HEK293 (cell line): ENCODE measurements around the gene ZNF768.

ENCODE experiments used
- CTCF ChIA-PET: fragments of 350-600 bp; formaldehyde crosslinking; extraction: SDS; loops from one replicate; lab custom pipeline; 2021; ENCODE audit warnings: antibody characterized with exemption; lab: Yijun Ruan, JAX
- POLR2A ChIA-PET: fragments of 300-600 bp; formaldehyde crosslinking; extraction: SDS; loops from one replicate; lab custom pipeline; 2020; ENCODE audit warnings: antibody characterized with exemption, inconsistent platforms; lab: Yijun Ruan, JAX
- H3K27ac ChIP-seq: fragments of 200-500 bp; sonication (Bioruptor generic); 2 replicates; pipeline ENCODE4 v1.5.1; 2014; ENCODE audit warnings: low read depth, low read length, control low read depth, inconsistent platforms; ENCODE audit errors: extremely low read depth
- H3K36me3 ChIP-seq, 2 experiments: fragments of 200-500 bp in 1 of 2; sonication (Bioruptor generic) in 1 of 2; 1 replicate in 1 of 2; 2 replicates in 1 of 2; pipeline ENCODE4 v1.5.1; 2014 to 2017; ENCODE audit warnings: inconsistent platforms in 2 of 2, low read length in 2 of 2; ENCODE audit not compliant: control insufficient read depth in 2 of 2, insufficient read depth in 1 of 2
- H3K4me1 ChIP-seq: fragments of 200-500 bp; sonication (Bioruptor generic); 2 replicates; pipeline ENCODE4 v1.5.1; 2014; ENCODE audit warnings: mild to moderate bottlenecking, low read length, inconsistent platforms; ENCODE audit not compliant: control insufficient read depth, insufficient read depth
- H3K4me3 ChIP-seq: 2 replicates; pipeline ENCODE4 v1.5.1; 2011; ENCODE audit warnings: low read depth, mild to moderate bottlenecking, control low read depth, low read length, moderate library complexity
- H3K9me3 ChIP-seq: fragments of 200-500 bp; sonication (Bioruptor generic); 2 replicates; pipeline ENCODE4 v1.5.1; 2014; ENCODE audit warnings: low read depth, low read length, inconsistent platforms; ENCODE audit not compliant: control insufficient read depth, insufficient read depth
- AEBP2 ChIP-seq: fragments of 450-650 bp; formaldehyde crosslinking; IDR thresholded peaks from 2 replicates; pipeline ENCODE4 v1.5.1; 2016; ENCODE audit warnings: missing biosample characterization, missing genetic modification characterization, borderline replicate concordance
- EGR2 ChIP-seq: fragments of 450-650 bp; formaldehyde crosslinking; IDR thresholded peaks from 2 replicates; pipeline ENCODE4 v1.5.1; 2016; ENCODE audit warnings: low read depth, missing biosample characterization, missing genetic modification characterization
- FEZF1 ChIP-seq: fragments of 450-650 bp; formaldehyde crosslinking; IDR thresholded peaks from 2 replicates; pipeline ENCODE4 v1.5.1; 2016; ENCODE audit warnings: missing biosample characterization, missing genetic modification characterization
- IKZF3 ChIP-seq: fragments of 450-650 bp; IDR thresholded peaks from 2 replicates; pipeline ENCODE4 v1.5.0; 2018; ENCODE audit warnings: missing biosample characterization, mild to moderate bottlenecking, missing genetic modification characterization, moderate library complexity
- KLF10 ChIP-seq: fragments of 450-650 bp; IDR thresholded peaks from 2 replicates; pipeline ENCODE4 v1.5.1; 2018; ENCODE audit warnings: missing biosample characterization, mild to moderate bottlenecking, missing genetic modification characterization
- OVOL3 ChIP-seq: fragments of 450-650 bp; formaldehyde crosslinking; IDR thresholded peaks from 2 replicates; pipeline ENCODE4 v1.5.1; 2016; ENCODE audit warnings: missing biosample characterization, missing genetic modification characterization
- SCRT2 ChIP-seq: fragments of 450-650 bp; formaldehyde crosslinking; IDR thresholded peaks from 2 replicates; pipeline ENCODE4 v1.5.1; 2016; ENCODE audit warnings: missing biosample characterization, missing genetic modification characterization
- YY1 ChIP-seq: fragments of 450-650 bp; formaldehyde crosslinking; IDR thresholded peaks from 2 replicates; pipeline ENCODE4 v1.5.1; 2018; ENCODE audit warnings: missing biosample characterization, missing genetic modification characterization
- ZBTB17 ChIP-seq: fragments of 450-650 bp; formaldehyde crosslinking; IDR thresholded peaks from 2 replicates; pipeline ENCODE4 v1.5.1; 2016; ENCODE audit warnings: missing biosample characterization, missing genetic modification characterization
- ZBTB26 ChIP-seq: fragments of 450-650 bp; formaldehyde crosslinking; optimal IDR thresholded peaks from 2 replicates; pipeline ENCODE3; 2016; ENCODE audit warnings: missing biosample characterization, mild to moderate bottlenecking, missing genetic modification characterization
- ZFHX2 ChIP-seq: fragments of 450-650 bp; formaldehyde crosslinking; conservative IDR thresholded peaks from 2 replicates; pipeline ENCODE4 v1.5.1; 2016; ENCODE audit warnings: missing biosample characterization, missing genetic modification characterization
- ZFP69B ChIP-seq: fragments of 450-650 bp; formaldehyde crosslinking; IDR thresholded peaks from 2 replicates; pipeline ENCODE4 v1.5.1; 2016; ENCODE audit warnings: missing biosample characterization, missing genetic modification characterization
- ZIC2 ChIP-seq: fragments of 450-650 bp; formaldehyde crosslinking; IDR thresholded peaks from 2 replicates; pipeline ENCODE4 v1.5.1; 2016; ENCODE audit warnings: missing biosample characterization, missing genetic modification characterization
- ZNF221 ChIP-seq: fragments of 450-650 bp; formaldehyde crosslinking; IDR thresholded peaks from 2 replicates; pipeline ENCODE4 v1.5.1; 2017; ENCODE audit warnings: missing biosample characterization, missing genetic modification characterization, borderline replicate concordance
- ZNF24 ChIP-seq: fragments of 450-650 bp; formaldehyde crosslinking; IDR thresholded peaks from 2 replicates; pipeline ENCODE4 v1.5.1; 2016; ENCODE audit warnings: missing biosample characterization, missing genetic modification characterization
- ZNF324 ChIP-seq: fragments of 450-650 bp; formaldehyde crosslinking; IDR thresholded peaks from 2 replicates; pipeline ENCODE4 v1.5.1; 2016; ENCODE audit warnings: missing biosample characterization, missing genetic modification characterization
- ZNF404 ChIP-seq: fragments of 450-650 bp; formaldehyde crosslinking; IDR thresholded peaks from 2 replicates; pipeline ENCODE4 v1.5.1; 2017; ENCODE audit warnings: missing biosample characterization, missing genetic modification characterization
- ZNF513 ChIP-seq: fragments of 450-650 bp; IDR thresholded peaks from 2 replicates; pipeline ENCODE4 v1.5.1; 2018; ENCODE audit warnings: missing biosample characterization, missing genetic modification characterization
- ZNF529 ChIP-seq: fragments of 450-650 bp; formaldehyde crosslinking; IDR thresholded peaks from 2 replicates; pipeline ENCODE4 v1.5.1; 2017; ENCODE audit warnings: missing genetic modification characterization, missing biosample characterization; ENCODE audit not compliant: insufficient replicate concordance
- ZNF558 ChIP-seq: fragments of 450-650 bp; formaldehyde crosslinking; IDR thresholded peaks from 2 replicates; pipeline ENCODE4 v1.5.1; 2016; ENCODE audit warnings: missing biosample characterization, missing genetic modification characterization
- ZNF580 ChIP-seq: fragments of 450-650 bp; formaldehyde crosslinking; IDR thresholded peaks from 2 replicates; pipeline ENCODE4 v1.5.1; 2016; ENCODE audit warnings: missing biosample characterization, missing genetic modification characterization
- ZNF629 ChIP-seq: fragments of 450-650 bp; formaldehyde crosslinking; IDR thresholded peaks from 2 replicates; pipeline ENCODE4 v1.5.1; 2017; ENCODE audit warnings: missing biosample characterization, missing genetic modification characterization
- ZNF654 ChIP-seq: fragments of 450-650 bp; formaldehyde crosslinking; IDR thresholded peaks from 2 replicates; pipeline ENCODE4 v1.5.1; 2016; ENCODE audit warnings: low read depth, missing biosample characterization, missing genetic modification characterization
- ZNF692 ChIP-seq: fragments of 450-650 bp; formaldehyde crosslinking; IDR thresholded peaks from 2 replicates; pipeline ENCODE4 v1.5.1; 2016; ENCODE audit warnings: missing biosample characterization, missing genetic modification characterization
- ZNF768 ChIP-seq: fragments of 450-650 bp; formaldehyde crosslinking; IDR thresholded peaks from 2 replicates; pipeline ENCODE4 v1.5.1; 2018; ENCODE audit warnings: missing biosample characterization, mild to moderate bottlenecking, missing genetic modification characterization
- ZSCAN5A ChIP-seq: fragments of 450-650 bp; formaldehyde crosslinking; IDR thresholded peaks from 2 replicates; pipeline ENCODE4 v1.5.1; 2016; ENCODE audit warnings: missing biosample characterization, missing genetic modification characterization
- ZXDB ChIP-seq: fragments of 450-650 bp; formaldehyde crosslinking; IDR thresholded peaks from 2 replicates; pipeline ENCODE4 v1.5.1; 2016; ENCODE audit warnings: missing biosample characterization, missing genetic modification characterization
- TF ChIP-seq, protein P1 (sequence below): fragments of 450-650 bp; formaldehyde crosslinking; IDR thresholded peaks from 2 replicates; pipeline ENCODE4 v1.5.1; 2016; ENCODE audit warnings: missing biosample characterization, missing genetic modification characterization

Gene ZNF768

GRCh38 chr16:30571445-30572322 lies 45.3 kb upstream of the ZNF768 start, which contains the start of gene ZNF688:
Gene ZNF688 (minus strand): TSS chr16:30571714. CDS start chr16:30571629, 85 bp downstream.
- Histone ChIP-seq H3K9me3 (no peaks in the 10 kb centered on the region), H3K4me3 (peak within 1 kb of the TSS; percentile 64), H3K27ac (peak within 1 kb of the TSS; percentile 96), H3K4me1 (peaks cover 5% of the 10 kb centered on the region; the same call in 1 of the 2 replicates), H3K36me3 (peaks cover 0 to 1% of the 10 kb centered on the region in 2 experiments; a peak in 1 of 3 replicates)
- ChIA-PET POLR2A (interaction anchor here (0.7 to 2.8 kb wide), 28 partner anchors 10 to 216 kb away, joined by 3 to 69 read pairs (median 4); partner anchors contain the start of genes CD2BP2, DCTPP1, FBRS and PRR14), CTCF (interaction anchor here (0.7 to 1.7 kb wide), 10 partner anchors 13 to 707 kb away, joined by 3 to 12 read pairs (median 4); partner anchors contain the start of genes ZNF747 and ZNF764)
- TF ChIP-seq ZNF513 (tag by site-specific recombination) = 0 out of 2 replicates have a peak, but pooled peaks have one; percentile 17
- TF ChIP-seq ZNF324 (tag by site-specific recombination) = 0 out of 2 replicates have a peak, but pooled peaks have one; percentile 63
- TF ChIP-seq ZBTB26 (tag by site-specific recombination) = peak; percentile 69
- peak; percentile 60; the same call in 1 of the 2 replicates for TF ChIP-seq EGR2
- TF ChIP-seq ZNF629 = peak; percentile 75
- TF ChIP-seq ZXDB (tag by site-specific recombination) = peak; percentile 98
- 0 out of 2 replicates have a peak, but pooled peaks have one; percentile 43 for TF ChIP-seq ZSCAN5A
- TF ChIP-seq YY1 (tag by site-specific recombination) = peak; percentile 100
- no peak for TF ChIP-seq SCRT2 (tag by site-specific recombination)
- peak; percentile 81 for TF ChIP-seq ZNF24 (tag by site-specific recombination)
- 0 out of 2 replicates have a peak, but pooled peaks have one; percentile 55 for TF ChIP-seq ZNF221
- TF ChIP-seq ZNF692 = peak; percentile 42
- no peak for TF ChIP-seq AEBP2
- TF ChIP-seq ZBTB17 (tag by site-specific recombination) = peak; percentile 97
- peak; percentile 100 for TF ChIP-seq ZNF580 (tag by site-specific recombination)
- no peak for TF ChIP-seq ZNF404 (tag by site-specific recombination)
- TF ChIP-seq IKZF3 (tag by site-specific recombination) = peak; percentile 70
- no peak for TF ChIP-seq ZNF529 (tag by site-specific recombination)
- TF ChIP-seq, protein P1, sequence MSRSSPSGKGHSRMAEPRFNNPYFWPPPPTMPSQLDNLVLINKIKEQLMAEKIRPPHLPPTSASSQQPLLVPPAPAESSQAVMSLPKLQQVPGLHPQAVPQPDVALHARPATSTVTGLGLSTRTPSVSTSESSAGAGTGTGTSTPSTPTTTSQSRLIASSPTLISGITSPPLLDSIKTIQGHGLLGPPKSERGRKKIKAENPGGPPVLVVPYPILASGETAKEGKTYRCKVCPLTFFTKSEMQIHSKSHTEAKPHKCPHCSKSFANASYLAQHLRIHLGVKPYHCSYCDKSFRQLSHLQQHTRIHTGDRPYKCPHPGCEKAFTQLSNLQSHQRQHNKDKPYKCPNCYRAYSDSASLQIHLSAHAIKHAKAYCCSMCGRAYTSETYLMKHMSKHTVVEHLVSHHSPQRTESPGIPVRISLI (tag by site-specific recombination) = peak; percentile 75; the same call in 1 of the 2 replicates
- TF ChIP-seq ZFHX2 = peak; percentile 66
- TF ChIP-seq ZNF654 (tag by site-specific recombination) = no peak
- TF ChIP-seq ZFP69B = no peak
- peak; percentile 77 for TF ChIP-seq KLF10 (tag by site-specific recombination)
- peak; percentile 47 for TF ChIP-seq FEZF1 (tag by site-specific recombination)
- peak; percentile 36; the same call in 1 of the 2 replicates for TF ChIP-seq ZNF558 (tag by site-specific recombination)
- TF ChIP-seq ZIC2 (tag by site-specific recombination) = peak; percentile 74
- peak; percentile 98 for TF ChIP-seq OVOL3 (tag by site-specific recombination)
- no peak for TF ChIP-seq ZNF768 (tag by site-specific recombination)
